ENCODE measurements around the gene ERC2. TPM values are rescaled to one million over a fixed set of nuclear protein-coding genes. Genes with fewer than 3 reads are reported as not detected.
"Not testable (repeated sequence)": the region's sequence is repeated elsewhere in the genome, so short reads cannot be mapped to it uniquely, and the experiment has no call there.

Gene ERC2
- total RNA-seq, 2 donors from 2014 or later = 0.21 TPM; not detected in 1

- ATAC-seq = no peak
- no peak for DNase-seq
- Mint-ChIP-seq H3K4me1 (no peaks in the 10 kb centered on the region), H3K4me3 (no peak overlapping the region), H3K27ac (no peak overlapping the region), H3K27me3 (no peaks in the 10 kb centered on the region), H3K36me3 (ENCODE audit: low read depth) (no peaks in the 10 kb centered on the region)
- no peaks in the 10 kb centered on the region for H3K9me3 ChIP-seq (ENCODE audit: control insufficient read depth, low read length, poor library complexity, severe bottlenecking)
Observed at GRCh38 chr3:56054844-56055243, 413.4 kb downstream of the ERC2 start.

GRCh38 chr3:56053727-56054126 lies 414.5 kb downstream of the ERC2 start:
- DNase-seq = no peak

GRCh38 chr3:56052188-56052587 lies 416.1 kb downstream of the ERC2 start:
- Mint-ChIP-seq H3K4me1 (no peaks in the 10 kb centered on the region), H3K36me3 (ENCODE audit: low read depth) (no peaks in the 10 kb centered on the region), H3K27me3 (no peaks in the 10 kb centered on the region), H3K4me3 (no peak overlapping the region), H3K27ac (no peak overlapping the region)
- ATAC-seq = no peak
- no peaks in the 10 kb centered on the region for H3K9me3 ChIP-seq (ENCODE audit: control insufficient read depth, low read length, poor library complexity, severe bottlenecking)
- no peak for DNase-seq

More at GRCh38 chr3:56053727-56054126, 414.5 kb downstream of the ERC2 start:
- no peaks in the 10 kb centered on the region for H3K9me3 ChIP-seq (ENCODE audit: control insufficient read depth, low read length, poor library complexity, severe bottlenecking)
- no peaks in the 10 kb centered on the region for H3K36me3 Mint-ChIP-seq (ENCODE audit: low read depth)
- no peaks in the 10 kb centered on the region for H3K27me3 Mint-ChIP-seq
- no peak for ATAC-seq
- no peak overlapping the region for H3K4me3 Mint-ChIP-seq
- H3K27ac Mint-ChIP-seq = no peak overlapping the region
- H3K4me1 Mint-ChIP-seq = no peaks in the 10 kb centered on the region

- H3K36me3 Mint-ChIP-seq (ENCODE audit: low read depth) = no peaks in the 10 kb centered on the region
- ATAC-seq = no peak
- no peaks in the 10 kb centered on the region for H3K4me1 Mint-ChIP-seq
Observed at GRCh38 chr3:56051052-56051451, 417.2 kb downstream of the ERC2 start.

GRCh38 chr3:56048946-56049345 lies 419.3 kb downstream of the ERC2 start:
- Mint-ChIP-seq H3K27ac (no peak overlapping the region), H3K4me3 (no peak overlapping the region), H3K27me3 (no peaks in the 10 kb centered on the region), H3K36me3 (ENCODE audit: low read depth) (no peaks in the 10 kb centered on the region), H3K4me1 (no peaks in the 10 kb centered on the region)
- no peaks in the 10 kb centered on the region for H3K9me3 ChIP-seq (ENCODE audit: control insufficient read depth, low read length, poor library complexity, severe bottlenecking)
- DNase-seq (no peak), ATAC-seq (no peak)

More at GRCh38 chr3:56051052-56051451, 417.2 kb downstream of the ERC2 start:
- H3K27me3 Mint-ChIP-seq = no peaks in the 10 kb centered on the region
- H3K9me3 ChIP-seq (ENCODE audit: control insufficient read depth, low read length, poor library complexity, severe bottlenecking) = no peaks in the 10 kb centered on the region
- no peak overlapping the region for H3K4me3 Mint-ChIP-seq
- DNase-seq = no peak
- no peak overlapping the region for H3K27ac Mint-ChIP-seq

- Mint-ChIP-seq H3K27ac (no peak overlapping the region), H3K4me1 (no peaks in the 10 kb centered on the region), H3K36me3 (ENCODE audit: low read depth) (no peaks in the 10 kb centered on the region), H3K27me3 (no peaks in the 10 kb centered on the region), H3K4me3 (no peak overlapping the region)
- ATAC-seq (no peak), DNase-seq (no peak)
- no peaks in the 10 kb centered on the region for H3K9me3 ChIP-seq (ENCODE audit: control insufficient read depth, low read length, poor library complexity, severe bottlenecking)
Observed at GRCh38 chr3:56048331-56048730, 419.9 kb downstream of the ERC2 start.

GRCh38 chr3:56042326-56042951 lies 425.8 kb downstream of the ERC2 start:
- DNase-seq (no peak), ATAC-seq (no peak)
- Mint-ChIP-seq H3K27ac (no peak overlapping the region), H3K4me3 (no peak overlapping the region), H3K36me3 (ENCODE audit: low read depth) (no peaks in the 10 kb centered on the region), H3K27me3 (no peaks in the 10 kb centered on the region), H3K4me1 (no peaks in the 10 kb centered on the region)
- no peaks in the 10 kb centered on the region for H3K9me3 ChIP-seq (ENCODE audit: control insufficient read depth, low read length, poor library complexity, severe bottlenecking)

- Mint-ChIP-seq H3K36me3 (ENCODE audit: low read depth) (no peaks in the 10 kb centered on the region), H3K27ac (no peak overlapping the region)
- ATAC-seq = no peak
Observed at GRCh38 chr3:56025326-56025725, 442.9 kb downstream of the ERC2 start.

GRCh38 chr3:56023546-56023945 lies 444.7 kb downstream of the ERC2 start:
- H3K27ac Mint-ChIP-seq = no peak overlapping the region
- H3K27me3 Mint-ChIP-seq = no peaks in the 10 kb centered on the region
- H3K36me3 Mint-ChIP-seq (ENCODE audit: low read depth) = no peaks in the 10 kb centered on the region
- ATAC-seq = no peak
- no peaks in the 10 kb centered on the region for H3K4me1 Mint-ChIP-seq
- no peaks in the 10 kb centered on the region for H3K9me3 ChIP-seq (ENCODE audit: control insufficient read depth, low read length, poor library complexity, severe bottlenecking)
- no peak overlapping the region for H3K4me3 Mint-ChIP-seq
- DNase-seq = no peak

More at GRCh38 chr3:56025326-56025725, 442.9 kb downstream of the ERC2 start:
- DNase-seq = no peak
- Mint-ChIP-seq H3K4me3 (no peak overlapping the region), H3K4me1 (no peaks in the 10 kb centered on the region), H3K27me3 (no peaks in the 10 kb centered on the region)
- no peaks in the 10 kb centered on the region for H3K9me3 ChIP-seq (ENCODE audit: control insufficient read depth, low read length, poor library complexity, severe bottlenecking)

- H3K36me3 Mint-ChIP-seq (ENCODE audit: low read depth) = no peaks in the 10 kb centered on the region
- no peaks in the 10 kb centered on the region for H3K27me3 Mint-ChIP-seq
- DNase-seq (no peak), ATAC-seq (no peak)
- H3K4me1 Mint-ChIP-seq = no peaks in the 10 kb centered on the region
- no peak overlapping the region for H3K27ac Mint-ChIP-seq
- no peak overlapping the region for H3K4me3 Mint-ChIP-seq
- H3K9me3 ChIP-seq (ENCODE audit: control insufficient read depth, low read length, poor library complexity, severe bottlenecking) = no peaks in the 10 kb centered on the region
Observed at GRCh38 chr3:56022619-56023018, 445.6 kb downstream of the ERC2 start.

- H3K4me3 Mint-ChIP-seq = no peak overlapping the region
- H3K27ac Mint-ChIP-seq = no peak overlapping the region
- ATAC-seq = no peak
- no peak for DNase-seq
- H3K4me1 Mint-ChIP-seq = no peaks in the 10 kb centered on the region
- no peaks in the 10 kb centered on the region for H3K9me3 ChIP-seq (ENCODE audit: control insufficient read depth, low read length, poor library complexity, severe bottlenecking)
- H3K27me3 Mint-ChIP-seq = no peaks in the 10 kb centered on the region
- no peaks in the 10 kb centered on the region for H3K36me3 Mint-ChIP-seq (ENCODE audit: low read depth)
Observed at GRCh38 chr3:56019490-56020146, 448.6 kb downstream of the ERC2 start.

GRCh38 chr3:56015374-56015773 lies 452.9 kb downstream of the ERC2 start:
- not testable (repeated sequence) for ATAC-seq; H3K36me3 Mint-ChIP-seq (ENCODE audit: low read depth); H3K4me1 Mint-ChIP-seq; H3K9me3 ChIP-seq (ENCODE audit: control insufficient read depth, low read length, poor library complexity, severe bottlenecking); H3K4me3 Mint-ChIP-seq; H3K27me3 Mint-ChIP-seq; H3K27ac Mint-ChIP-seq; DNase-seq

- Mint-ChIP-seq H3K4me3 (no peak overlapping the region), H3K4me1 (no peaks in the 10 kb centered on the region), H3K27ac (no peak overlapping the region), H3K27me3 (no peaks in the 10 kb centered on the region), H3K36me3 (ENCODE audit: low read depth) (no peaks in the 10 kb centered on the region)
- H3K9me3 ChIP-seq (ENCODE audit: control insufficient read depth, low read length, poor library complexity, severe bottlenecking) = no peaks in the 10 kb centered on the region
- DNase-seq (no peak), ATAC-seq (no peak)
Observed at GRCh38 chr3:56012721-56013120, 455.5 kb downstream of the ERC2 start.

- Mint-ChIP-seq H3K36me3 (ENCODE audit: low read depth) (no peaks in the 10 kb centered on the region), H3K27ac (no peak overlapping the region), H3K4me3 (no peak overlapping the region), H3K4me1 (no peaks in the 10 kb centered on the region), H3K27me3 (no peaks in the 10 kb centered on the region)
- DNase-seq (no peak), ATAC-seq (no peak)
- H3K9me3 ChIP-seq (ENCODE audit: control insufficient read depth, low read length, poor library complexity, severe bottlenecking) = no peaks in the 10 kb centered on the region
Observed at GRCh38 chr3:56005196-56005805, 463.0 kb downstream of the ERC2 start.

All from T-helper 17 cell (primary cell).